Glutamatergic neuron (in vitro differentiated cells): Measurements from ENCODE around the gene RRBP1. TPM values are rescaled to one million over a fixed set of nuclear protein-coding genes. Genes with fewer than 3 reads are reported as not detected.
A peak's percentile ranks its signal among the peaks of the same experiment; 100 is the strongest.

Experiments
- DNase-seq: peaks from one replicate; pipeline ENCODE4 v3.0.0; 2022
- H3K27ac Mint-ChIP-seq: one replicate; pipeline ENCODE4 v1.8.0; 2020; ENCODE audit warnings: mild to moderate bottlenecking, mixed read lengths, inconsistent platforms; ENCODE audit not compliant: unreplicated experiment
- H3K27me3 Mint-ChIP-seq: one replicate; pipeline ENCODE4 v1.8.0; 2020; ENCODE audit warnings: mild to moderate bottlenecking, moderate library complexity, mixed read lengths, inconsistent platforms; ENCODE audit not compliant: unreplicated experiment
- H3K36me3 Mint-ChIP-seq: one replicate; pipeline ENCODE4 v1.8.0; 2020; ENCODE audit warnings: mild to moderate bottlenecking, mixed read lengths, inconsistent platforms; ENCODE audit not compliant: unreplicated experiment
- H3K4me1 Mint-ChIP-seq: one replicate; pipeline ENCODE4 v1.8.0; 2020; ENCODE audit warnings: mild to moderate bottlenecking, low read depth, mixed read lengths, inconsistent platforms; ENCODE audit not compliant: unreplicated experiment
- H3K4me3 Mint-ChIP-seq: one replicate; pipeline ENCODE4 v1.8.0; 2020; ENCODE audit warnings: mild to moderate bottlenecking, mixed read lengths, inconsistent platforms; ENCODE audit not compliant: unreplicated experiment
- H3K9me3 Mint-ChIP-seq: one replicate; pipeline ENCODE4 v1.8.0; 2020; ENCODE audit warnings: mild to moderate bottlenecking, moderate library complexity, mixed read lengths, inconsistent platforms; ENCODE audit not compliant: unreplicated experiment
- total RNA-seq: library from RNA; stranded (reverse); fragmentation: NEBNext Ultra II Directional; extraction: Animal tissue kit (Norgen Biotek cat#: 25700); gene quantifications from one replicate; pipeline ENCODE4 v1.2.1, GENCODE V29; 2021; ENCODE audit not compliant: unreplicated experiment
- TF ChIP-seq, protein P1 (sequence below): fragments of 200-600 bp; sonication (generic); IDR thresholded peaks from one replicate; pipeline ENCODE4 v1.5.0; 2021; ENCODE audit not compliant: partially characterized antibody, unreplicated experiment

Gene RRBP1
- total RNA-seq, 1 donor from 2014 or later, result 63.3 TPM

DNA sequence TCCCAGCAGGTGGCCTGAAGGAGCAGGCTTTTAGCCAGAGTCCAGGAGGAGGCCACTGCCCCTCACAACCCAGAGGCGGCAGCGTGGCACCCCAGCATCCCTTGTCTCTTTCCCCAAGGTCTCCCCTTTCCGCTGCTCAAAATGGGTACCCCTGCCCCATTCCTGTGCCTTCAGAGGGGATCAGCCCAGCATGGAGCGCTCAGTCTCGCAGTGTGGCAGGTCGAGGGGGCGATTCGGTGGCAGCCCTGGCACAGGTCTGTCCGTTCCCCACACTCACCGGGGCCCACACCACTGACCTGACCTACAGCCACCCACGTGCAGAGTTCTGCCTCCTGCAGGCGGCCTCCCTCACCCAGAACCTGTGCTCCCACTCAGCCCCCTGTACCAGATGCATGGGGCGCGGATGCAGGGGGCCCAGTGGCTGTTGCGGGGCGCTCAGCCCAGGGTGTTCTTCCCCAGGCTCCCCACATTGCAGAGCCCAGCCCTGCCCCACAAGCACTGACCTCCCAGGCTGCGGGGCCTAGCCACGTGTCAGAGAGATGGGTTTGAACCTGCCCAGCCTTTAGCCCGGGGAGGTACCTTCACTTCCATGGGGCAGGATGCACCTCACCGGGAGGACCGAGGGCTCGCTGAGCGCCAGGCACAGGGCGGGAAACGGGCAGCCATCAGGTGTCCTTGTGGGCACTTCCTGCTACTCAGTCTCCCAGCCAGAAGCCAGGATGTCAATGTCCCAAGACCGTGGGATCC, 70.3 kb downstream of the RRBP1 start:
- DNase-seq, result peak; percentile 58
- no peak overlapping the region for H3K27ac Mint-ChIP-seq
- H3K9me3 Mint-ChIP-seq, result peaks cover 11% of the 10 kb centered on the region
- peaks cover 9% of the 10 kb centered on the region for H3K27me3 Mint-ChIP-seq
- no peak overlapping the region for H3K4me3 Mint-ChIP-seq
- TF ChIP-seq, protein P1, sequence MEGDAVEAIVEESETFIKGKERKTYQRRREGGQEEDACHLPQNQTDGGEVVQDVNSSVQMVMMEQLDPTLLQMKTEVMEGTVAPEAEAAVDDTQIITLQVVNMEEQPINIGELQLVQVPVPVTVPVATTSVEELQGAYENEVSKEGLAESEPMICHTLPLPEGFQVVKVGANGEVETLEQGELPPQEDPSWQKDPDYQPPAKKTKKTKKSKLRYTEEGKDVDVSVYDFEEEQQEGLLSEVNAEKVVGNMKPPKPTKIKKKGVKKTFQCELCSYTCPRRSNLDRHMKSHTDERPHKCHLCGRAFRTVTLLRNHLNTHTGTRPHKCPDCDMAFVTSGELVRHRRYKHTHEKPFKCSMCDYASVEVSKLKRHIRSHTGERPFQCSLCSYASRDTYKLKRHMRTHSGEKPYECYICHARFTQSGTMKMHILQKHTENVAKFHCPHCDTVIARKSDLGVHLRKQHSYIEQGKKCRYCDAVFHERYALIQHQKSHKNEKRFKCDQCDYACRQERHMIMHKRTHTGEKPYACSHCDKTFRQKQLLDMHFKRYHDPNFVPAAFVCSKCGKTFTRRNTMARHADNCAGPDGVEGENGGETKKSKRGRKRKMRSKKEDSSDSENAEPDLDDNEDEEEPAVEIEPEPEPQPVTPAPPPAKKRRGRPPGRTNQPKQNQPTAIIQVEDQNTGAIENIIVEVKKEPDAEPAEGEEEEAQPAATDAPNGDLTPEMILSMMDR, result peak; percentile 55
- H3K36me3 Mint-ChIP-seq, result no peaks in the 10 kb centered on the region
- H3K4me1 Mint-ChIP-seq, result peaks cover 14% of the 10 kb centered on the region

DNA sequence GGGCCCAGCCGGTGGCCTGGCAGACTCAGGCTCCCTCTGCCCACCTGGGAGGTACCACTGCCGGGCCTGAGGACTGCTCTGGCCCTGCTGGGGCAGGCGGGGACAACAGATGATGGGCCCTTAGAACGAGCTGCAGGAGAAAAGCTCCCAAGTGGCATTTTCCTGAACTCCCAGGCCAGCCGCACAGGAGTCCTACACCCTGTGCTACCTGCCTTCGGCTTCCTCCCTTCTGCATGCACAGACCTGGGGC, 70.8 kb downstream of the RRBP1 start:
- no peak overlapping the region for H3K4me3 Mint-ChIP-seq
- no peak for DNase-seq
- H3K27me3 Mint-ChIP-seq, result peaks cover 9% of the 10 kb centered on the region
- no peaks in the 10 kb centered on the region for H3K36me3 Mint-ChIP-seq
- H3K27ac Mint-ChIP-seq, result no peak overlapping the region
- H3K9me3 Mint-ChIP-seq, result peaks cover 11% of the 10 kb centered on the region
- TF ChIP-seq, protein P1, result no peak
- H3K4me1 Mint-ChIP-seq, result peaks cover 14% of the 10 kb centered on the region

DNA sequence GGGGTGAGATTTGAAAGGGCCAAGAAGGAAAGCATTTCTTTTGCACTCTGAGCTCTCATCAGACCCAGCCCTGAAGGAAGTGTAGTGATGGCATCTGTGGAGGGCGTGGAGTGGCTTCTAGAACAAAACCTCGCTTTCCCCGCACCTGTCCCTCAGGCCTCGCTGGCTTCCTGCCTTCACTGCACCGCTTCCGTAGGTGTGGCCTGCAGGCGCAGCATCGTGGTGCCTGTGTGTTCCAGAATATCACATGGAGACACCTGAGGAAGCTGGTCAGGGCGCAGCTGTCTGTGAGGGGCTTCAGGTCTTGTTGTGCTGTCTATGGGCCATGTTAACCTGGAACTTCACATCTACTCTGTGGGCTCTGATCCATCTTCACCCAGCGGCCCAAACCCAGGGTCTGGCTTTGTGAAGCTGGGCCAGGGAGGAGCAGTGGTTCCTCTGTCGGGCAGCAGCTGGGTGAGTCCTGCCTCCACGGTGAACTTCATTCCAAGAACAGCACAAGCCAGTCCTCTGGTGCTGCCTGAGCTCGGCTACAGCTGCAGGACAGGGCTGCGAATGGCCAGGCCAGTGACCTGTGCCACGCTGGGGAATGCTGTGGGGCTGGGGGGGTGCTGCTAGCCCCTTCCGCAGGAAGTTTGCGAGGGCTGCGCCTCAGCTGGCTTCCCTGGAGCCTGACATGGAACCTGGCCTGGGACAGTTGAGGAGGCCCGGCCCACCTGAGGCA, 71.3 kb downstream of the RRBP1 start:
- H3K27me3 Mint-ChIP-seq, result peaks cover 9% of the 10 kb centered on the region
- peaks cover 14% of the 10 kb centered on the region for H3K4me1 Mint-ChIP-seq
- peaks cover 11% of the 10 kb centered on the region for H3K9me3 Mint-ChIP-seq
- H3K4me3 Mint-ChIP-seq, result no peak overlapping the region
- TF ChIP-seq, protein P1, result no peak
- no peak overlapping the region for H3K27ac Mint-ChIP-seq
- peak; percentile 15 for DNase-seq
- H3K36me3 Mint-ChIP-seq, result no peaks in the 10 kb centered on the region

DNA sequence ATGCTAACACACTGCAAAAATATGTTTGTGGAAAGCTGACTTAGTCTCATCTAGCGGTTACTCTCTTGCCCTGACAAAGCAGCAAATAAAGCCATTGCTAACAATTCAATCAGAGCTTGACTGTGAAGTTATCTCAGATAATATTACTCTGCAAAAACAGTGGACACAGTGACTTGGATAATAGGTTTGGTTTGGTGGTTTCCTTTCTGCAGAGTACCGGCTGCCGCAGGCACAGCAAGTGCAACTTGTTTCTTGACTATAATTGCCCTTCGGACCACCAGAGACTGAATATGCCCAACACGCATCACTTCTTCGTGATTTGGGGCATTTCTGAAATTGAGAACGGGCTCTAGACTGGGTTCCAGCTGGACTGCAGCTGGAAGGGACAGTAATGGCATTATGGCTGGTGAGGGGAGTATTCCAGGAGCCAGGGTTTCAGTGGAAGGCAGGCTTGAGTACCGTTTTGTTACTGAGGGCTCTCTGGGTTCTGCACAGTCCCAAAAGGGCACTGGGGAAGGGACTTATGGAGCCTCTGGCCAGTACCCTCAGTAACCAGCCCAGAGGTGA, 72.1 kb downstream of the RRBP1 start:
- Mint-ChIP-seq H3K4me1 (peaks cover 13% of the 10 kb centered on the region), H3K27ac (peak overlapping the region; percentile 28), H3K27me3 (peaks cover 9% of the 10 kb centered on the region), H3K9me3 (peaks cover 11% of the 10 kb centered on the region), H3K4me3 (no peak overlapping the region), H3K36me3 (no peaks in the 10 kb centered on the region)
- TF ChIP-seq, protein P1, result no peak
- no peak for DNase-seq
